Stimulated activated CD8-positive, alpha-beta memory T cell treated with anti-CD3 and anti-CD28 coated beads, Interleukin-12 subunit alpha, Interleukin-12 subunit beta, amount 100 ng/mL, for 4 hours (primary cell): ENCODE results near the gene TPM3.
"Not testable (repeated sequence)": the region's sequence is repeated elsewhere in the genome, so short reads cannot be mapped to it uniquely, and the experiment has no call there.

Source experiments
- DNase-seq: peaks from one replicate; pipeline ENCODE4 v3.0.0-alpha.2; 2020; ENCODE audit warnings: low read depth

TPM3 gene

DNA sequence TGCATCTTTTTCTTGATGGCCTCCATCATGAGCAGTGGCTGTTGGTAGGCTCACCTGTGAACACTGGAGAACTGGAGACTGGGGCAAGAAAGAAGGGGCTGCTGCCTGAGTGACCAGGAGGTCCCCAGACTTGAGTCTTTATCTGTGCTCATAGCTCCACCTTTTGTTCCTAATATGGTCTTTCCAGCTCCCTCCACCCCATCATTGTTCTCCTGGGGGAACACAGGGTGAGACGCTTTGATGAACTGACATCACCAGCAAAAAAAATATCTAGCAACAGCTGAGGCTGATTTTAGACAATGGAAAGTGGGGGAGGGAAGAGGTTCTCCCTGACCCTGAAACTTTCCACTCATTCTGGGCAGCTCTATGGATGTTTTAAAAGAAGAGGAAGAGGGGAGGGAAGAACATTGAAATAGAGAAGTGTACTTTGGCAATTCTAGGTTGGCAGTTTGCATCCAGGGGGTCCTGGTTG, at the start of gene TPM3:
TPM3 (minus strand) TSS at position 111 of the 472 bp plus-strand sequence; CDS start at position 29, 82 bp downstream.
- DNase-seq: no peak

GRCh38 chr1:154240294-154240833, 48.5 kb upstream of the TPM3 start:
- DNase-seq: no peak

GRCh38 chr1:154239491-154239890, 47.6 kb upstream of the TPM3 start:
- DNase-seq: no peak

- no peak for DNase-seq
Measured at GRCh38 chr1:154237880-154238506, 46.1 kb upstream of the TPM3 start.

- no peak for DNase-seq
Measured at GRCh38 chr1:154237435-154237834, 45.5 kb upstream of the TPM3 start.

GRCh38 chr1:154236855-154237254, 45.0 kb upstream of the TPM3 start:
- DNase-seq: no peak

DNA sequence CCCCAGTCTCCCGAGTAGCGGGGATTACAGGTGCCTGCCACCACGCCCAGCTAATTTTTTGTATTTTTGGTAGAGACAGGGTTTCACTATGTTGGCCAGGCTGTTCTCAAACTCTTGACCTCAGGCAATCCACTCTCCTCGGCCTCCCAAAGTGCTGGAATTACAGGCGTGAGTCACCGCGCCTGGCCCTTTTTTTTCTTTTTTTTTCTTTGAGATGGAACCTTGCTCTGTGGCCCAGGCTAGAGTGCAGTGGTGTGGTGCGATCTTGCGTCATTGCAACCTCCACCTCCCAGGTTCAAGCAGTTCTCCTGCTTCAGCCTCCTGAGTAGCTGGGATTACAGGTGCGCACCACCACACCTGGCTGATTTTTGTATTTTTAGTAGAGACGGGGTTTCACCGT, 41.2 kb upstream of the TPM3 start:
- not testable (repeated sequence) for DNase-seq

- DNase-seq: not testable (repeated sequence)
Measured at GRCh38 chr1:154231112-154231511, 39.2 kb upstream of the TPM3 start.

- DNase-seq: no peak
Measured at GRCh38 chr1:154225370-154225769, 33.5 kb upstream of the TPM3 start.

DNA sequence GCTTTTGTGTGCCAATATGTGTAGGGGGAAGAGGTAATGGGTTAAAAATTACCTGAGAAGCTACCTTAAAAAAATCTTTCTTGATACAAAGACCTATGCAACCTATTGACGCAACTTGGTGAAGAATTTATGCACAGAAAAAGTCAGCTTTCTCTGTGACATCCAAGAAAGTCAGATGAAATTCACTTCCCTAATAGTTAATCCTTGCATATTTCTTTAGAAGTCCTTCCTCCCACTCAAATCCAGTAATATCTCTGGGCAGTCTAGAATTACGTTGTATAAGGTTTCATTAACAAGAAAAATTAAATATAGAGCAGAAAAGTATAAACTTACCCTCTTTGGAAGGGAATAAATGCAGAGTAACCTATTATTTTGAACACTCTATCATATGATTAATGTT, 31.7 kb upstream of the TPM3 start:
- DNase-seq: no peak

GRCh38 chr1:154222918-154223317, 31.0 kb upstream of the TPM3 start:
- DNase-seq: no peak

DNA sequence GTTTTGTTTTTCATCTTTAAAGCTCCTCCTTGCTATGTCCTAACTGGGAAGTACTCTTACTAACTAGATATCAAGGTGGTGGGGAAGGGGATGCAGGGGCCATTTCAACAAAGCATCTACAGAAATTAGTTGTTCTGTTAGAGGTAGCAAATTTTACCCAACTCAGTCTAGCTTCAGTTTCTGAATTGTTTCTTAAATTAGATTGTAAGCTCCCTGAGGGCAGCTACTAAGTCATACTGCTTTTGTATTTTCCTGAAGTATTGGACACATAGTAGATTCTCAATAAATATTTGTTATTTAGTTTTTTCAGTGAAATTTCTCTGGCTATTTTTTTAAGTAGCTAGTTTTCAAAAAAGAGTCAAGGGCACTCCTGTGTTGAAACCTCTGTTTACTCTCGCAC, 30.6 kb upstream of the TPM3 start:
- DNase-seq: no peak

DNA sequence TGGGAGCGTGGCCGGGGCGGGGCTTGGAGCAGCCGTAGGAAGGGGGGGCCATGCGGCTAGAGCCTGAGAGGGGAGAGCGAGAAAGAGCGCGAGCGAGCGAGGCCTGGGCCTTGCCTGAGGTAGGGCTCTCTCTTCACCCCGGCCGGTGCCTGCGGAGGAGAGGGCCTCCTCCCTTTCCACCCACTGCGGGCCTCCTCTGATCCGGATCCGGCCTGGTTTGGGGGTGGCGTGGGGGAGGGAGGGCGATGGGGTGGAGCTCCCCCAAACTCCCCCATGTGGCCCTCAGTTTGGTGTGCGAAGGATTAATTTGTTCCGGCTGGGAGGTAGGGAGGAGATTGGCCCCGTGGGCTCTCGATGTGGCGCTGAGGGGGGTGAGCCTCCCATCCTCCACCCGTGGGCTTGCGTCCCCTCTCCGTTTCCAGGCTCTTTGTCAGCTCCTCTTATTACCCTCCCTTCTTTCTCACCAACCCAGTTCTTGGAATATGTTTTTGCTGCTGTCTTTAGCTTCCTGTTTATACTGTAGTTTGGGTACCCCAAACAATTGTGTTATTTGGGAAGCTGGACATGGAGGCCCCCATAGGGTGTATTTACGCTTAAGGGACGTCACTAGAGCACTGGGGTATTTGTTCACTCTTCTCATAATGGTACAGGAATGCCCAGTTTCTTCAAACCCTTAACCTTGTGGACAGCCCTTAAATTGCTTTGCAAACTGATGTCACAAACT, 29.5 kb upstream of the TPM3 start:
- DNase-seq: peak; percentile 65

DNA sequence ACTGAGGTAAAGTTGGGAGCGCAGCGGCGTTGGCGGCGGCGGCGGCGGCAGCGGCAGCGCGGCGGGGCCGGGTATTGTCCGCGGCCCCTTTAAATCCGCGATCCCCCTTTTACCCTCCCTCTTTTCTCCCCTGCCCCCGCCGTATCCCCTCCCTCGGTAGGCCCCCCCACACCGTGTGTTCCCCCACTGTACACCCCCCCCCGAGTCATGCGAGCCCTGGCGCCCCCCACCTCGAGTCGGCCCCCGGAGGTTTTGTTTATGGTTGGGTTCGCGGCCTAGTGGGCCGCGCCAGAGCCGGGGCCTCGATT, 29.0 kb upstream of the TPM3 start:
- DNase-seq: no peak

- peak; percentile 98 for DNase-seq
Measured at GRCh38 chr1:154220071-154220969, 28.4 kb upstream of the TPM3 start, which contains the start of gene UBAP2L. TSS of gene UBAP2L (plus strand) at chr1:154220955. CDS start at chr1:154225124, 4,169 bp downstream.

DNA sequence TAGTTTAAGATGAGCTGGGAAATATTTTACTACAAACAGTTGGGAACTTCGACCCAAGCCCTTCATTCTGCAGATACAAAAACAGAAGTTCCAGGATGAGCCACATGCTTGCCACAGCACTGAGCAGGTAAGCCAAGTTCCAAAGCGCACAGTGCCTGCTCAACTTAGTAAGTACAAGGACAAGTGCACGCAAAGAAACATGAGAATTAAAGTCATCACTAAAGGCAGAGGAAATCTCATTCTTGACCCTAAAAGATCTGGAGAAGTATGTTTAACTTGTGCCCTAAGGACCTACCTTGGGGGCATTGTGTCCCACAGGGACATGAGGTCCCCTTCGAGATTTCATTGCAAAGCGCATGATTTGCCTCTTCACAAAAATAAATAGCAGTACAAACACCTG, 27.6 kb upstream of the TPM3 start:
- DNase-seq: no peak

GRCh38 chr1:154218545-154218944, 26.6 kb upstream of the TPM3 start:
- no peak for DNase-seq

GRCh38 chr1:154213274-154213673, 21.4 kb upstream of the TPM3 start:
- no peak for DNase-seq

DNA sequence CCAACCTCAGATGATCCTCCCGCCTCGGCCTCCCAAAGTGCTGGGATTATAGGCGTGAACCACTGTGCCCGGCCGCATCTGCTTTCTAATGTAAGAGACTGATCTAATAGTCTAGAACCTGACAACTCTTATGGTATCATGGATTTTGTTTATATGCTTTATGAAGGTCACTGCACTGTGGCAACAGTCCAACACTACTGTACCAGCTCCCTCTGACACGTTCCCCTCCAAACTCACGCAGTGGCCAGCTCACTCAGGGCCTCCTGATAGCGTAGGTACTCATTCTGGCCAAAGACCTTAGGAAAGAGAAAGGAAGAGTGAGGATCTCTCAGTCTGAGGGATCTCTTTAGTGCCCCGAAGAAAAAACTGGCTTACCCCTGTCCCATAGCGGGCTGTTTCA, 20.2 kb upstream of the TPM3 start:
- no peak for DNase-seq

- DNase-seq: no peak
Measured at GRCh38 chr1:154208677-154209388, 16.9 kb upstream of the TPM3 start.

GRCh38 chr1:154207262-154207661, 15.4 kb upstream of the TPM3 start:
- DNase-seq: no peak

GRCh38 chr1:154206196-154206595, 14.3 kb upstream of the TPM3 start, which contains the start of gene CFAP141:
TSS of gene CFAP141 (minus strand) at chr1:154206333. CDS start at chr1:154206307, 26 bp downstream.
- DNase-seq: no peak
